IMR-90 (cell line): ENCODE results near the gene COPS2. TPM values are rescaled to one million over a fixed set of nuclear protein-coding genes. Genes with fewer than 3 reads are reported as not detected.
A peak's percentile ranks its signal among the peaks of the same experiment; 100 is the strongest.

ENCODE experiments used
- ATAC-seq: fragments of 200-7000 bp; cut with Tn5 transposase; 2 replicates; pipeline ENCODE4 v1.9.1; 2020; ENCODE audit warnings: low read depth, mild to moderate bottlenecking, moderate library complexity
- BruUV-seq: library from RNA; stranded (reverse); fragments of 400-500 nt; replicated peaks from 2 replicates; lab custom pipeline; 2021; lab: Mats Ljungman, UMichigan
- CTCF ChIA-PET: fragments of 300-600 bp; formaldehyde crosslinking; extraction: SDS; loops from one replicate; lab custom pipeline; 2021; ENCODE audit warnings: antibody characterized with exemption; lab: Yijun Ruan, JAX
- POLR2A ChIA-PET: fragments of 300-600 bp; sonication (Branson Sonifier 250); formaldehyde crosslinking; loops from one replicate; lab custom pipeline; 2022; ENCODE audit warnings: antibody characterized with exemption; ENCODE audit not compliant: unreplicated experiment; lab: Charles Lee
- DNase-seq: peaks from one replicate; pipeline ENCODE4 v3.0.0; 2013
- H2AFZ ChIP-seq: replicated peaks from 2 replicates; pipeline ENCODE3; 2013; ENCODE audit warnings: low read length, mild to moderate bottlenecking; ENCODE audit not compliant: poor library complexity
- H2AK5ac ChIP-seq: 2 replicates; pipeline ENCODE4 v1.6.1; 2013; ENCODE audit warnings: low read depth, low read length, inconsistent platforms
- H2AK9ac ChIP-seq: replicated peaks from 2 replicates; pipeline ENCODE3; 2013; ENCODE audit warnings: mild to moderate bottlenecking, low read depth, low read length, moderate library complexity; ENCODE audit not compliant: poor library complexity
- H2BK120ac ChIP-seq: 2 replicates; pipeline ENCODE4 v1.6.1; 2013; ENCODE audit warnings: low read depth, low read length, inconsistent platforms
- H2BK15ac ChIP-seq: 3 replicates; pipeline ENCODE4 v1.6.1; 2013; ENCODE audit warnings: low read depth, low read length, inconsistent platforms
- H2BK20ac ChIP-seq: 2 replicates; pipeline ENCODE4 v1.6.1; 2013; ENCODE audit warnings: low read depth, mild to moderate bottlenecking, inconsistent platforms, low read length, moderate library complexity
- H2BK5ac ChIP-seq: 2 replicates; pipeline ENCODE4 v1.6.1; 2013; ENCODE audit warnings: mild to moderate bottlenecking, low read depth, low read length, inconsistent platforms; ENCODE audit not compliant: poor library complexity, severe bottlenecking
- H3K14ac ChIP-seq: replicated peaks from 2 replicates; pipeline ENCODE4 v1.6.1; 2013; ENCODE audit warnings: low read depth, low read length, inconsistent platforms
- H3K18ac ChIP-seq: 2 replicates; pipeline ENCODE4 v1.6.1; 2013; ENCODE audit warnings: low read depth, low read length, control low read depth
- H3K23ac ChIP-seq: 2 replicates; pipeline ENCODE4 v1.6.1; 2013; ENCODE audit warnings: low read depth, low read length, inconsistent platforms
- H3K27ac ChIP-seq: 2 replicates; pipeline ENCODE4 v1.5.1; 2013; ENCODE audit warnings: mild to moderate bottlenecking, control low read depth, low read length; ENCODE audit not compliant: insufficient read depth
- H3K27me3 ChIP-seq: 2 replicates; pipeline ENCODE4 v1.6.1; 2013; ENCODE audit warnings: low read length; ENCODE audit not compliant: control insufficient read depth, insufficient read depth
- H3K36me3 ChIP-seq: 2 replicates; pipeline ENCODE4 v1.6.1; 2013; ENCODE audit warnings: low read length, mixed read lengths; ENCODE audit not compliant: control insufficient read depth, insufficient read depth
- H3K4ac ChIP-seq: 2 replicates; pipeline ENCODE4 v1.6.1; 2013; ENCODE audit warnings: low read depth, low read length, inconsistent platforms
- H3K4me1 ChIP-seq: 2 replicates; pipeline ENCODE4 v1.6.1; 2013; ENCODE audit warnings: low read length, mixed read lengths; ENCODE audit not compliant: control insufficient read depth, insufficient read depth
- H3K4me2 ChIP-seq: 2 replicates; pipeline ENCODE4 v1.6.1; 2013; ENCODE audit warnings: low read depth, mild to moderate bottlenecking, control low read depth, low read length, moderate library complexity
- H3K4me3 ChIP-seq: 2 replicates; pipeline ENCODE4 v1.5.1; 2013; ENCODE audit warnings: low read depth, mild to moderate bottlenecking, control low read depth, low read length, moderate library complexity; ENCODE audit not compliant: insufficient read depth
- H3K56ac ChIP-seq: 2 replicates; pipeline ENCODE4 v1.6.1; 2013; ENCODE audit warnings: low read length, inconsistent platforms; ENCODE audit not compliant: insufficient read depth; ENCODE audit errors: extremely low read depth
- H3K79me1 ChIP-seq, 2 experiments: 2 replicates each; pipeline ENCODE4 v1.6.1; 2013; ENCODE audit warnings: low read length in 2 of 2, inconsistent platforms in 1 of 2, low read depth in 1 of 2
- H3K9ac ChIP-seq: 2 replicates; pipeline ENCODE4 v1.6.1; 2013; ENCODE audit warnings: low read depth, low read length, control low read depth
- H3K9me1 ChIP-seq: 2 replicates; pipeline ENCODE4 v1.6.1; 2013; ENCODE audit warnings: low read length, inconsistent platforms; ENCODE audit not compliant: insufficient read depth
- H3K9me3 ChIP-seq: 2 replicates; pipeline ENCODE4 v1.6.1; 2013; ENCODE audit warnings: low read length; ENCODE audit not compliant: control insufficient read depth, insufficient read depth
- H4K20me1 ChIP-seq: 2 replicates; pipeline ENCODE4 v1.6.1; 2013; ENCODE audit warnings: low read length, inconsistent platforms; ENCODE audit not compliant: insufficient read depth
- H4K5ac ChIP-seq: 2 replicates; pipeline ENCODE4 v1.6.1; 2013; ENCODE audit warnings: mild to moderate bottlenecking, low read depth, low read length, control low read depth
- H4K8ac ChIP-seq, 2 experiments: 2 replicates each; pipeline ENCODE4 v1.6.1; 2013; ENCODE audit warnings: low read depth in 2 of 2, low read length in 2 of 2, control low read depth in 1 of 2, inconsistent platforms in 1 of 2
- H4K91ac ChIP-seq: 2 replicates; pipeline ENCODE4 v1.6.1; 2013; ENCODE audit warnings: low read depth, low read length, inconsistent platforms; ENCODE audit not compliant: insufficient read depth
- BHLHE40 ChIP-seq: fragments of 150-350 bp; IDR thresholded peaks from 2 replicates; pipeline ENCODE4 v1.6.1; 2016; ENCODE audit warnings: mild to moderate bottlenecking, low read depth, low read length
- CEBPB ChIP-seq: IDR thresholded peaks from 2 replicates; pipeline ENCODE4 v1.6.1; 2012; ENCODE audit warnings: low read depth, low read length, improper control_type of control experiment
- CHD1 ChIP-seq: IDR thresholded peaks from 2 replicates; pipeline ENCODE4 v1.6.1; 2012; ENCODE audit warnings: low read depth, low read length, improper control_type of control experiment
- CTCF ChIP-seq: conservative IDR thresholded peaks from 2 replicates; pipeline ENCODE4 v1.5.1; 2012; ENCODE audit warnings: mild to moderate bottlenecking, low read depth, low read length, improper control_type of control experiment
- ELK1 ChIP-seq: fragments of 150-350 bp; IDR thresholded peaks from 2 replicates; pipeline ENCODE4 v1.6.1; 2016; ENCODE audit warnings: low read depth, mild to moderate bottlenecking, low read length, moderate library complexity, borderline replicate concordance
- MAFK ChIP-seq: IDR thresholded peaks from 2 replicates; pipeline ENCODE4 v1.6.1; 2012; ENCODE audit warnings: low read depth, low read length, improper control_type of control experiment
- MAZ ChIP-seq: IDR thresholded peaks from 2 replicates; pipeline ENCODE4 v1.6.1; 2012; ENCODE audit warnings: low read depth, mild to moderate bottlenecking, low read length, improper control_type of control experiment, moderate library complexity, borderline replicate concordance
- MXI1 ChIP-seq: IDR thresholded peaks from 2 replicates; pipeline ENCODE4 v1.6.1; 2012; ENCODE audit warnings: low read depth, mild to moderate bottlenecking, low read length, moderate library complexity, borderline replicate concordance
- NFE2L2 ChIP-seq: fragments of 150-350 bp; IDR thresholded peaks from 2 replicates; pipeline ENCODE4 v1.6.1; 2016; ENCODE audit warnings: low read depth, mild to moderate bottlenecking, low read length
- POLR2A ChIP-seq: IDR thresholded peaks from 2 replicates; pipeline ENCODE4 v1.6.1; 2012; ENCODE audit warnings: mild to moderate bottlenecking, low read depth, low read length
- RAD21 ChIP-seq: IDR thresholded peaks from 2 replicates; pipeline ENCODE4 v1.6.1; 2012; ENCODE audit warnings: low read length, improper control_type of control experiment
- RCOR1 ChIP-seq: IDR thresholded peaks from 2 replicates; pipeline ENCODE4 v1.6.1; 2012; ENCODE audit warnings: mild to moderate bottlenecking, low read length, improper control_type of control experiment; ENCODE audit not compliant: insufficient replicate concordance
- RFX5 ChIP-seq: IDR thresholded peaks from 2 replicates; pipeline ENCODE4 v1.8.0; 2012; ENCODE audit warnings: low read depth, mild to moderate bottlenecking, low read length, moderate library complexity
- dilution Hi-C: fragments of 300-500 bp; cut with HindIII; formaldehyde crosslinking; loops from one replicate; pipeline ENCODE4 v1.14.3; 2018; ENCODE audit warnings: low sequenced_read_pairs; ENCODE audit not compliant: unreplicated experiment
- in situ Hi-C: fragments of 300-500 bp; cut with MboI; formaldehyde crosslinking; loops from 3 replicates; pipeline ENCODE4 v1.14.3; 2019; ENCODE audit warnings: low sequenced_read_pairs, inconsistent platforms, mixed read lengths
- intact Hi-C: fragments of 100-400 bp; cut with micrococcal nuclease; formaldehyde crosslinking; loops from 2 replicates; pipeline ENCODE4 v1.10.0; 2022
- polyA plus RNA-seq, 3 experiments: library from polyadenylated mRNA; depleted of rRNA; stranded (reverse); fragments of >200 nt; gene quantifications; 2 replicates each; pipeline ENCODE4 v1.2.3, GENCODE V29; 2012; ENCODE audit warnings: low replicate concordance in 1 of 3
- total RNA-seq: library from RNA; depleted of rRNA; stranded (reverse); fragments of >200 nt; gene quantifications from 2 replicates; pipeline ENCODE4 v1.2.3, GENCODE V29; 2012
- TF ChIP-seq, protein P1 (sequence below): fragments of 150-350 bp; IDR thresholded peaks from 2 replicates; pipeline ENCODE4 v1.6.1; 2017; ENCODE audit warnings: mild to moderate bottlenecking, antibody characterized with exemption, low read length, low read depth

The COPS2 gene
- total and polyA plus RNA-seq, 2 of the 4 experiments (the other 2 are of a cell fraction): 54.6 to 75.6 TPM

GRCh38 chr15:49079340-49080039 is 75.9 kb downstream of the COPS2 start (continued):
- no peak for TF ChIP-seq MXI1

GRCh38 chr15:49075881-49076280 is 79.5 kb downstream of the COPS2 start:
- Histone ChIP-seq H2AK9ac (no peak overlapping the region), H3K18ac (no peak overlapping the region), H3K9me3 (no peaks in the 10 kb centered on the region), H3K4me3 (no peak overlapping the region), H3K23ac (no peak overlapping the region), H2AFZ (no peak overlapping the region), H2BK120ac (no peak overlapping the region), H4K8ac (no peak overlapping the region), H4K20me1 (no peaks in the 10 kb centered on the region), H3K4me2 (no peak overlapping the region; the same call in 1 of the 2 replicates), H3K27ac (no peak overlapping the region), H2BK20ac (no peak overlapping the region), H3K56ac (no peak overlapping the region), H3K79me1 (no peaks in the 10 kb centered on the region), H4K91ac (no peak overlapping the region), H3K14ac (0 out of 2 replicates have a peak overlapping the region, but pooled peaks have one; percentile 5), H3K4me1 (no peaks in the 10 kb centered on the region; the same call in 1 of the 2 replicates), H2BK15ac (no peak overlapping the region), H3K4ac (no peak overlapping the region), H3K9me1 (no peaks in the 10 kb centered on the region), H4K5ac (no peak overlapping the region), H2AK5ac (no peak overlapping the region), H3K27me3 (no peaks in the 10 kb centered on the region), H3K36me3 (no peaks in the 10 kb centered on the region), H3K9ac (no peak overlapping the region), H2BK5ac (no peak overlapping the region)
- BruUV-seq: no TSS peak
- intact Hi-C loops (no loop called here), dilution Hi-C loops (no loop called here), in situ Hi-C loops (no loop called here)
- DNase-seq (no peak), ATAC-seq (no peak; the same call in 1 of the 2 replicates)
- ChIA-PET CTCF (no interaction called here), POLR2A (no interaction called here)
- no peak for TF ChIP-seq POLR2A
- no peak for TF ChIP-seq MAZ
- TF ChIP-seq CEBPB: no peak
- TF ChIP-seq, protein P1, sequence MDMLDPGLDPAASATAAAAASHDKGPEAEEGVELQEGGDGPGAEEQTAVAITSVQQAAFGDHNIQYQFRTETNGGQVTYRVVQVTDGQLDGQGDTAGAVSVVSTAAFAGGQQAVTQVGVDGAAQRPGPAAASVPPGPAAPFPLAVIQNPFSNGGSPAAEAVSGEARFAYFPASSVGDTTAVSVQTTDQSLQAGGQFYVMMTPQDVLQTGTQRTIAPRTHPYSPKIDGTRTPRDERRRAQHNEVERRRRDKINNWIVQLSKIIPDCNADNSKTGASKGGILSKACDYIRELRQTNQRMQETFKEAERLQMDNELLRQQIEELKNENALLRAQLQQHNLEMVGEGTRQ: no peak
- TF ChIP-seq BHLHE40: no peak
- TF ChIP-seq NFE2L2: no peak
- TF ChIP-seq MAFK: no peak
- TF ChIP-seq ELK1: no peak
- TF ChIP-seq RCOR1: no peak
- TF ChIP-seq CTCF: no peak
- no peak for TF ChIP-seq CHD1
- TF ChIP-seq RFX5: no peak
- no peak for TF ChIP-seq RAD21
- TF ChIP-seq MXI1: no peak
